ENCODE measurements around the gene ANKRD13A.
"Not testable (repeated sequence)": the region's sequence is repeated elsewhere in the genome, so short reads cannot be mapped to it uniquely, and the experiment has no call there.

Gene ANKRD13A

GRCh38 chr12:110010853-110011723, 11.9 kb downstream of the ANKRD13A start:
- no peak for DNase-seq

GRCh38 chr12:110012137-110012536, 12.9 kb downstream of the ANKRD13A start:
- no peak for DNase-seq

GRCh38 chr12:110012659-110013058, 13.4 kb downstream of the ANKRD13A start:
- DNase-seq: no peak

- DNase-seq: no peak
These were observed 15.9 kb downstream of the ANKRD13A start for GRCh38 chr12:110015132-110015531.

GRCh38 chr12:110020956-110021355, 21.7 kb downstream of the ANKRD13A start:
- no peak for DNase-seq

GRCh38 chr12:110023059-110023980, 24.1 kb downstream of the ANKRD13A start:
- DNase-seq: peak; percentile 91

- DNase-seq: no peak
These were observed 24.8 kb downstream of the ANKRD13A start for GRCh38 chr12:110024051-110024450.

GRCh38 chr12:110028323-110028722, 29.1 kb downstream of the ANKRD13A start:
- no peak for DNase-seq

GRCh38 chr12:110029290-110029815, 30.1 kb downstream of the ANKRD13A start:
- no peak for DNase-seq

GRCh38 chr12:110033888-110034287, 34.7 kb downstream of the ANKRD13A start:
- DNase-seq: no peak

- no peak for DNase-seq
These were observed 36.4 kb downstream of the ANKRD13A start for GRCh38 chr12:110035534-110036104.

GRCh38 chr12:110037315-110037714, 38.1 kb downstream of the ANKRD13A start:
- no peak for DNase-seq

- DNase-seq: no peak
These were observed 39.5 kb downstream of the ANKRD13A start for GRCh38 chr12:110038741-110039084.

- peak; percentile 92 for DNase-seq
These were observed 40.0 kb downstream of the ANKRD13A start for GRCh38 chr12:110039085-110039807.

GRCh38 chr12:110042264-110042663, 43.0 kb downstream of the ANKRD13A start:
- DNase-seq: no peak

GRCh38 chr12:110046451-110047187, 47.4 kb downstream of the ANKRD13A start:
- no peak for DNase-seq

- no peak for DNase-seq
These were observed 48.2 kb downstream of the ANKRD13A start for GRCh38 chr12:110047297-110047940.

- peak; percentile 97 for DNase-seq
These were observed 49.2 kb downstream of the ANKRD13A start, which contains the start of gene C12orf76 for GRCh38 chr12:110048242-110049027. Gene C12orf76, minus strand, starts transcription at chr12:110048522. Its CDS starts 27 bp downstream, at chr12:110048495.

GRCh38 chr12:110049034-110049433, 49.8 kb downstream of the ANKRD13A start:
- DNase-seq: not testable (repeated sequence)

GRCh38 chr12:110049666-110050065, 50.4 kb downstream of the ANKRD13A start:
- not testable (repeated sequence) for DNase-seq
